Thymus (tissue), 11 donors: ENCODE data around the gene CRACDL. TPM values are rescaled to one million over a fixed set of nuclear protein-coding genes. Genes with fewer than 3 reads are reported as not detected.

Source experiments
- DNase-seq, 9 donors: peaks; one replicate each; pipeline ENCODE4 v3.0.0-alpha.2; 2013; ENCODE audit warnings: low spot score in 9 of 9, low read depth in 6 of 9, missing footprints in 1 of 9
- H3K27ac ChIP-seq, 2 donors: one replicate each; pipeline ENCODE4 v1.5.1; 2013; ENCODE audit warnings: control low read depth in 1 of 2, low read depth in 1 of 2, low read length in 1 of 2, mild to moderate bottlenecking in 1 of 2, moderate library complexity in 1 of 2
- H3K27me3 ChIP-seq, 2 donors: one replicate each; pipeline ENCODE4 v1.5.1; 2013; ENCODE audit warnings: low read length in 1 of 2; ENCODE audit not compliant: control insufficient read depth in 2 of 2, insufficient read depth in 1 of 2
- H3K36me3 ChIP-seq, 2 donors: one replicate each; pipeline ENCODE4 v1.5.1; 2013; ENCODE audit warnings: low read length in 1 of 2, mild to moderate bottlenecking in 1 of 2, moderate library complexity in 1 of 2; ENCODE audit not compliant: control insufficient read depth in 2 of 2, insufficient read depth in 2 of 2
- H3K4me1 ChIP-seq, 2 donors: one replicate each; pipeline ENCODE4 v1.5.1; 2013; ENCODE audit warnings: low read length in 2 of 2; ENCODE audit not compliant: control insufficient read depth in 2 of 2, insufficient read depth in 2 of 2
- H3K4me3 ChIP-seq, 2 donors: one replicate each; pipeline ENCODE4 v1.5.1; 2013; ENCODE audit warnings: low read length in 2 of 2, control low read depth in 1 of 2, mild to moderate bottlenecking in 1 of 2
- H3K9me3 ChIP-seq, 2 donors: one replicate each; pipeline ENCODE4 v1.5.1; 2013; ENCODE audit warnings: low read length in 1 of 2, mild to moderate bottlenecking in 1 of 2; ENCODE audit not compliant: control insufficient read depth in 2 of 2, insufficient read depth in 1 of 2
- WGBS: extraction: QIAGEN DNeasy Blood & Tissue Kit; methylation state at CpG from one replicate; pipeline ENCODE4 v1.1.7; 2013; 5-methylcytosine and 5-hydroxymethylcytosine counted together
- polyA plus RNA-seq: library from polyadenylated mRNA; stranded (reverse); fragments of 200-250 nt; gene quantifications from one replicate; pipeline ENCODE4 v1.2.3, GENCODE V29; 2013
- total RNA-seq: library from RNA; stranded (reverse); fragments of 120-200 nt; gene quantifications from one replicate; pipeline ENCODE4 v1.2.4, GENCODE V29; 2013
- donor health status: healthy.

The CRACDL gene
- total and polyA plus RNA-seq, 2 donors, result 1.9 to 3.6 TPM

DNA sequence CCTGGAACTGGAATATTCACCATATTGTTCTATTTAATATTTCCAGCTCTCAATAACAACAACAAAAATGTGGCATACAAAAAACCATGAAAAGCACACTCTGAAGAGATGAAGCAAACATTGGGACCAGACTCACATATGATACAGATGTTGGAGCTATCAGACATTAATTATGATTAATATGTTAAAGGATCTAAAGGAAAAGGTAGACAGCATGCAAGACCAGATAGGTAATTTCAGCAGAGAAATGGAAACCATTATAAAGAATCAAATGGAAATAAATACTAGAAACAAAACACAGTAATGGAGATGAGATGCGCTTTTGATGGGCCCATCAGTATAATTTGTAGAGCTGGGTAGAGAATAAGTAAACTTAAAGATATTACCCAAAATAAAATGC lies 154.2 kb downstream of the CRACDL start:
- WGBS, result 98% methylated on average over 1 of the region's 1 CpG
- no peaks in the 10 kb centered on the region for H3K27me3 ChIP-seq

DNA sequence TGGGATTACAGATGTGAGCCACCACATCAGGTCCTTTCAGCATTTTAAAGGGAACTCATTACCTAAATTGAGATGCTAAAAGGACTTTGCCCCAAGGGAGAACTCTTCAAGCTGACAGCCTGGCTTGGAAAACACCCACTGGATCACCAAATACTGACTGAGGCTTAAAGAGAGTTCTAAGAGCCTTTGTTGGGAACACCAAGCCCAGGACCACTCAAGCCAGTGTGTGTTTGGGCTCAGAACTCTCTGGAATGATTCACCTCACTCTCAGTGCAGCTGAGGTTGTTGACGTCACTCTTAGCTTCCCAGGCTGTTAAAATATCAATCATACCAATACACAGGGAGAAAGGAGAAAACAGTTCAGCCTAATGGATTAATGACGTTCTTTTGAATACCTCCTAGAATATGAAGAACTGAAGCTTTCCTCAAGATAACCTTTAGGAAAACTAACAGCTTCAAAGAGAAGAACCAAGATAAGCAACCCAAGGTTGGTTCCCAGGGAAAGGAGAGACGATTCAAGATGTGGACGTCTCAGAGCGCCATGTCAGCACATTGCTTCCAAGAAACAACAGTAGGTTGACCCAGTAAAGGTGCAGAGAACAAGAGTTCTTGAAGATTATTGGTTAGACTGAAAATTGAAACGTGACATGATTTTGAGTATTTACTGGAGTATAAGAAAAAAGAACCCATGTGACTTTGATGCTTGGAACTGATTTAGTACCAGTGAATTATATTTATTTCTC lies 157.1 kb downstream of the CRACDL start:
- WGBS, result 97% methylated on average over 6 of the region's 6 CpGs
- Histone ChIP-seq H3K4me1 (peaks cover 0 to 25% of the 10 kb centered on the region in 2 donors), H3K36me3 (no peaks in the 10 kb centered on the region), H3K4me3 (no peak overlapping the region), H3K27me3 (no peaks in the 10 kb centered on the region), H3K27ac (no peak overlapping the region), H3K9me3 (peaks cover 0 to 3% of the 10 kb centered on the region in 2 donors)
- no peak for DNase-seq

More for the DNA sequence above, 154.2 kb downstream of the CRACDL start:
- Histone ChIP-seq H3K4me3 (no peak overlapping the region), H3K36me3 (no peaks in the 10 kb centered on the region), H3K4me1 (peaks cover 0 to 2% of the 10 kb centered on the region in 2 donors), H3K27ac (no peak overlapping the region), H3K9me3 (peaks cover 0 to 3% of the 10 kb centered on the region in 2 donors)
- no peak for DNase-seq

DNA sequence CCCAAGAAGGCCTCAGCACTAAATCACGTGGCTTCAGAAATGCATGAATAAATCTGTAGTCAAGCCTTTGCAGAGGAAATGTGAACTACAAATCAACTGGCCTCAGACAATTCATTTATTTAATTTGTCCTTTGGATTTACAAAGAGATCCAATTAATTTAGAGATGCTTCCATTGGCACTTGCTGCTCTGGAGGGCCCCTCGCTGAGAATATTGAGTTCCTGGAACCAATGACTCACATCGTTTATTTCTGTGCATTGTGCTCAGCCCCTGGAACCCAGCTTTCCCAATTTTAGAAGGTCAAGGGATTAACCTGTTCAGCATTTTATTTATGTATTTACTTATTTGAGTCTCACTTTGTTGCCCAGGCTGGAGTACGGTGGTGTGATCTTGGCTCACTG lies 157.9 kb downstream of the CRACDL start:
- Histone ChIP-seq H3K4me3 (no peak overlapping the region), H3K4me1 (peaks cover under 1 to 32% of the 10 kb centered on the region in 2 donors), H3K27ac (no peak overlapping the region), H3K27me3 (no peaks in the 10 kb centered on the region), H3K9me3 (peaks cover 0 to 3% of the 10 kb centered on the region in 2 donors), H3K36me3 (no peaks in the 10 kb centered on the region)
- WGBS, result 98% methylated on average over 4 of the region's 4 CpGs
- DNase-seq, result no peak

GRCh38 chr2:98777710-98778109 lies 158.3 kb downstream of the CRACDL start:
- DNase-seq, result no peak
- no peak overlapping the region for H3K27ac ChIP-seq
- H3K4me3 ChIP-seq, result no peak overlapping the region
- H3K27me3 ChIP-seq, result no peaks in the 10 kb centered on the region
- 100% methylated on average over 1 of the region's 1 CpG for WGBS
- peaks cover 0 to under 1% of the 10 kb centered on the region in 2 donors for H3K9me3 ChIP-seq
- peaks cover 5 to 37% of the 10 kb centered on the region in 2 donors for H3K4me1 ChIP-seq
- no peaks in the 10 kb centered on the region for H3K36me3 ChIP-seq

GRCh38 chr2:98777076-98777475 lies 158.9 kb downstream of the CRACDL start:
- no peak overlapping the region for H3K4me3 ChIP-seq
- WGBS, result 97% methylated on average over 6 of the region's 6 CpGs
- DNase-seq, result no peak
- no peak overlapping the region for H3K27ac ChIP-seq
- H3K27me3 ChIP-seq, result no peaks in the 10 kb centered on the region
- H3K9me3 ChIP-seq, result no peaks in the 10 kb centered on the region
- no peaks in the 10 kb centered on the region for H3K36me3 ChIP-seq
- peaks cover 5 to 43% of the 10 kb centered on the region in 2 donors for H3K4me1 ChIP-seq

DNA sequence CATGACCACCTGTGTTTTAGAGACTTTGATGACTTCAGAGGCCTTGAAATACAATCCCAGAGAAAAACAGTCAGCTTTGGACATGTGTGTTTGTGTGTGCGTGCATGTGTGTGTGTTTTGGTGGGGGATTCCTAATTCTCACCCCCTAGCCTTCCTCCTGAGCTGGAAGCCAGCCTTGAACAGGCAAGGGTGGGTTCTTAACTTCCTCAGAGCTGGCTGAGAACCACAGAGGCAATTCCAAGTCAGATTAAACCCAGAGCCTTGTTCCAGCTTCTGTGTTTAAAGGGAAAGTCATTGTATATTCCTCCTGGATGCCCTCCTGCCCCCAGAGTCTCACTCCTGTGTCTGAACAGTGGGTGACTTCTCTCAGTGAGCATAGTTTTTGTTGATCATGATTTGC lies 159.9 kb downstream of the CRACDL start:
- 90% methylated on average over 1 of the region's 1 CpG for WGBS
- Histone ChIP-seq H3K27ac (peak overlapping the region in 1 of 2 donors; percentile 56), H3K36me3 (no peaks in the 10 kb centered on the region)

GRCh38 chr2:98775146-98775986 lies 160.7 kb downstream of the CRACDL start:
- H3K4me3 ChIP-seq, result no peak overlapping the region
- H3K27me3 ChIP-seq, result no peaks in the 10 kb centered on the region
- no peaks in the 10 kb centered on the region for H3K36me3 ChIP-seq
- peak overlapping the region in 1 of 2 donors; percentile 56 for H3K27ac ChIP-seq
- no peak for DNase-seq
- WGBS, result 95% methylated on average over 20 of the region's 20 CpGs
- peaks cover 0 to 5% of the 10 kb centered on the region in 2 donors for H3K9me3 ChIP-seq
- peaks cover 7 to 59% of the 10 kb centered on the region in 2 donors for H3K4me1 ChIP-seq

More for the DNA sequence above, 159.9 kb downstream of the CRACDL start:
- H3K4me3 ChIP-seq, result no peak overlapping the region
- H3K9me3 ChIP-seq, result peaks cover 0 to 3% of the 10 kb centered on the region in 2 donors
- DNase-seq, result no peak
- peaks cover 7 to 52% of the 10 kb centered on the region in 2 donors for H3K4me1 ChIP-seq
- no peaks in the 10 kb centered on the region for H3K27me3 ChIP-seq

DNA sequence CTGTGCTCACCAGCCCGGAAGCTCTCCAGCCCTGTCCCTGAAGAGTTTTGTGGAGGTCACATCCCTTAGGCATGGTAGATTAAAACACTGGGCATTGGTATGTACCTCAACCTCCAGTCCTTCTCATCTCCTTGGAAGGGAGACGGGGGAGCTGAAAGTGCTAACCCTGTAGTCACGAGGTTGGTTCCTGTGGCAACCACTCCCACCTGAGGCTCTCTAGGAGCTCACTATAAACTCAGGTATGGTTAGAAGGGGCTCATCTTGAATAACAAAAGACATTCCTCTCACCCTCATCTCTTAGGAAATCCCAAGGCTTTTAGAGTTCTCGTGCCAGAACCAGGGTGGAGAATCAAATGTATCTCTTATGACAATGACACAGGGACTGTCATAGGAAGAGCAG lies 162.1 kb downstream of the CRACDL start:
- Histone ChIP-seq H3K27ac (no peak overlapping the region), H3K36me3 (no peaks in the 10 kb centered on the region), H3K27me3 (no peaks in the 10 kb centered on the region), H3K9me3 (peaks cover 0 to 5% of the 10 kb centered on the region in 2 donors), H3K4me3 (no peak overlapping the region), H3K4me1 (peaks cover 17 to 73% of the 10 kb centered on the region in 2 donors)
- 91% methylated on average over 4 of the region's 4 CpGs for WGBS
- DNase-seq, result peak in 1 of 9 donors; percentile 27

DNA sequence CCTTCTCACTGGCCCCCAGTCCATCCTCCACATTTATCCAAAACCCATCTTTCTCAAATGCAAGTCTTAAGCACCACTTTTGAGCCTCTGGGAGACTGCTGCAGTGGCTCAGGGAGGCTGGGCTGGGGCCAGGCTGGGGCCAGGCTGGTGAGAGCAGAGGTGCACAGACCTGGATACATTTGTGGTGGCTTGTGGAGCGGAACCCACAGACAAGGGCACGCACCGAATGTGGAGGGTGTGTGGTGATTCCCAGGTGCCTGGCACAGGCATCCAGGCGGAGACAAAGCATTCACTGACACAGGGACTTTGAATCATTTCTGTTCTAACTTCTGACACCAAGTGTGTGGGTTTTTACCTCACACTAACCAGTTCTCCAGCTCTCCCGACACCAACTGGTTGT lies 162.9 kb downstream of the CRACDL start:
- Histone ChIP-seq H3K27ac (peak overlapping the region; percentile 77 to 99), H3K27me3 (no peaks in the 10 kb centered on the region), H3K9me3 (peaks cover 0 to 5% of the 10 kb centered on the region in 2 donors), H3K4me3 (no peak overlapping the region), H3K36me3 (no peaks in the 10 kb centered on the region), H3K4me1 (peaks cover 23 to 80% of the 10 kb centered on the region in 2 donors)
- WGBS, result 63% methylated on average over 5 of the region's 5 CpGs
- no peak for DNase-seq
